ENCODE results near the gene MYT1. TPM values are rescaled to one million over a fixed set of nuclear protein-coding genes. Genes with fewer than 3 reads are reported as not detected.

Gene MYT1
- total RNA-seq, 1 experiment from 2014 or later: 0.22 TPM

GRCh38 chr20:64216036-64216435 lies 51.8 kb downstream of the MYT1 start:
- H3K27me3 ChIP-seq (ENCODE audit: low read length): peaks cover 37% of the 10 kb centered on the region
- no peak overlapping the region for H3K4me3 ChIP-seq (ENCODE audit: low read length)
- ATAC-seq (no peak), DNase-seq (no peak)
- intact Hi-C loops (cut with micrococcal nuclease): no loop called here
- TF ChIP-seq EZH2phosphoT487 (IDR thresholded peaks at IDR 0.05; ENCODE audit: borderline replicate concordance, low read length) (no peak), CTCF (conservative IDR thresholded peaks at IDR 0.05; ENCODE audit: low read depth, low read length) (no peak), EZH2 (IDR thresholded peaks at IDR 0.05; ENCODE audit: low read length, unreplicated experiment) (no peak)
- ChIA-PET CTCF (no interaction called here), POLR2A (ENCODE audit: unreplicated experiment) (no interaction called here)
- H3K9me3 ChIP-seq (ENCODE audit: low read length): no peaks in the 10 kb centered on the region
- no peak overlapping the region for H3K27ac ChIP-seq (ENCODE audit: low read length)
- no peaks in the 10 kb centered on the region for H3K9me2 ChIP-seq (replicated peaks; ENCODE audit: low read length)
- H3K9ac ChIP-seq (ENCODE audit: low read length): no peak overlapping the region
- no peak overlapping the region for H2AFZ ChIP-seq (ENCODE audit: low read length)
- no peak overlapping the region for H3K4me2 ChIP-seq (ENCODE audit: low read length)
- no peaks in the 10 kb centered on the region for H3F3A ChIP-seq (ENCODE audit: low read length, unreplicated experiment)
- BruUV-seq (replicated peaks): no TSS peak
- H3K36me3 ChIP-seq (ENCODE audit: low read depth, low read length): no peaks in the 10 kb centered on the region
- no peaks in the 10 kb centered on the region for H4K20me1 ChIP-seq (ENCODE audit: low read length)
- no peaks in the 10 kb centered on the region for H3K4me1 ChIP-seq (ENCODE audit: insufficient read depth, low read length)
- H3K79me2 ChIP-seq (ENCODE audit: low read length): no peaks in the 10 kb centered on the region

GRCh38 chr20:64216910-64217309 lies 52.7 kb downstream of the MYT1 start:
- Histone ChIP-seq H2AFZ (ENCODE audit: low read length) (no peak overlapping the region), H3F3A (ENCODE audit: low read length, unreplicated experiment) (no peaks in the 10 kb centered on the region), H3K9me2 (replicated peaks; ENCODE audit: low read length) (no peaks in the 10 kb centered on the region), H4K20me1 (ENCODE audit: low read length) (no peaks in the 10 kb centered on the region), H3K9me3 (ENCODE audit: low read length) (no peaks in the 10 kb centered on the region), H3K4me1 (ENCODE audit: insufficient read depth, low read length) (no peaks in the 10 kb centered on the region), H3K4me3 (ENCODE audit: low read length) (no peak overlapping the region), H3K27me3 (ENCODE audit: low read length) (peaks cover 30% of the 10 kb centered on the region), H3K4me2 (ENCODE audit: low read length) (no peak overlapping the region), H3K27ac (ENCODE audit: low read length) (no peak overlapping the region), H3K79me2 (ENCODE audit: low read length) (no peaks in the 10 kb centered on the region), H3K9ac (ENCODE audit: low read length) (no peak overlapping the region), H3K36me3 (ENCODE audit: low read depth, low read length) (no peaks in the 10 kb centered on the region)
- intact Hi-C loops (cut with micrococcal nuclease): no loop called here
- ATAC-seq (no peak), DNase-seq (no peak)
- ChIA-PET CTCF (interaction anchor here (0.6 kb wide), 1 partner anchor 172 kb away, joined by 3 read pairs; no protein-coding TSS in a partner anchor), POLR2A (ENCODE audit: unreplicated experiment) (no interaction called here)
- BruUV-seq (replicated peaks): no TSS peak
- TF ChIP-seq EZH2phosphoT487 (IDR thresholded peaks at IDR 0.05; ENCODE audit: borderline replicate concordance, low read length) (no peak), EZH2 (IDR thresholded peaks at IDR 0.05; ENCODE audit: low read length, unreplicated experiment) (no peak), CTCF (conservative IDR thresholded peaks at IDR 0.05; ENCODE audit: low read depth, low read length) (no peak)

GRCh38 chr20:64217539-64218221 lies 53.4 kb downstream of the MYT1 start:
- DNase-seq (no peak), ATAC-seq (no peak)
- H4K20me1 ChIP-seq (ENCODE audit: low read length): no peaks in the 10 kb centered on the region
- H3K36me3 ChIP-seq (ENCODE audit: low read depth, low read length): no peaks in the 10 kb centered on the region
- H3K9me3 ChIP-seq (ENCODE audit: low read length): no peaks in the 10 kb centered on the region
- TF ChIP-seq EZH2 (IDR thresholded peaks at IDR 0.05; ENCODE audit: low read length, unreplicated experiment) (no peak), CTCF (conservative IDR thresholded peaks at IDR 0.05; ENCODE audit: low read depth, low read length) (no peak), EZH2phosphoT487 (IDR thresholded peaks at IDR 0.05; ENCODE audit: borderline replicate concordance, low read length) (no peak)
- peaks cover 28% of the 10 kb centered on the region for H3K27me3 ChIP-seq (ENCODE audit: low read length)
- ChIA-PET POLR2A (ENCODE audit: unreplicated experiment) (no interaction called here), CTCF (no interaction called here)
- no peaks in the 10 kb centered on the region for H3K79me2 ChIP-seq (ENCODE audit: low read length)
- no TSS peak for BruUV-seq (replicated peaks)
- no peaks in the 10 kb centered on the region for H3K9me2 ChIP-seq (replicated peaks; ENCODE audit: low read length)
- H3K27ac ChIP-seq (ENCODE audit: low read length): no peak overlapping the region
- intact Hi-C loops (cut with micrococcal nuclease): no loop called here
- no peaks in the 10 kb centered on the region for H3F3A ChIP-seq (ENCODE audit: low read length, unreplicated experiment)
- no peaks in the 10 kb centered on the region for H3K4me1 ChIP-seq (ENCODE audit: insufficient read depth, low read length)
- no peak overlapping the region for H3K9ac ChIP-seq (ENCODE audit: low read length)
- H3K4me3 ChIP-seq (ENCODE audit: low read length): no peak overlapping the region
- H2AFZ ChIP-seq (ENCODE audit: low read length): no peak overlapping the region
- H3K4me2 ChIP-seq (ENCODE audit: low read length): no peak overlapping the region

All from PC-3 (cell line).